WTC11 (cell line): ENCODE measurements around the gene ARHGEF33.

Source experiments
- CBFB ChIP-seq: sonication (generic); formaldehyde crosslinking; IDR thresholded peaks from 2 replicates; pipeline ENCODE4 v1.8.1; 2022; ENCODE audit warnings: mild to moderate bottlenecking, low read depth, missing genetic modification reagents
- CREM ChIP-seq: sonication (generic); formaldehyde crosslinking; IDR thresholded peaks from 2 replicates; pipeline ENCODE4 v1.8.1; 2022; ENCODE audit warnings: mild to moderate bottlenecking, missing genetic modification reagents, moderate library complexity
- CTCF ChIP-seq: fragments of 200-600 bp; IDR thresholded peaks from 2 replicates; pipeline ENCODE4 v1.8.0; 2022; ENCODE audit warnings: antibody characterized with exemption
- IRF2 ChIP-seq: sonication (generic); formaldehyde crosslinking; IDR thresholded peaks from 2 replicates; pipeline ENCODE4 v1.8.0; 2022; ENCODE audit warnings: low read depth, missing genetic modification reagents, borderline replicate concordance
- MAX ChIP-seq: sonication (generic); formaldehyde crosslinking; IDR thresholded peaks from 2 replicates; pipeline ENCODE4 v1.8.0; 2022; ENCODE audit warnings: mild to moderate bottlenecking, missing genetic modification reagents
- TCF7 ChIP-seq: sonication (generic); formaldehyde crosslinking; IDR thresholded peaks from 2 replicates; pipeline ENCODE4 v1.8.0; 2022; ENCODE audit warnings: mild to moderate bottlenecking, low read depth, missing genetic modification reagents, moderate library complexity
- TEAD4 ChIP-seq: sonication (generic); formaldehyde crosslinking; IDR thresholded peaks from 2 replicates; pipeline ENCODE4 v1.8.0; 2022; ENCODE audit warnings: mild to moderate bottlenecking, missing genetic modification reagents
- ZNF232 ChIP-seq: sonication (generic); formaldehyde crosslinking; IDR thresholded peaks from 2 replicates; pipeline ENCODE4 v1.8.0; 2022; ENCODE audit warnings: mild to moderate bottlenecking, missing genetic modification reagents
- TF ChIP-seq, protein P1 (sequence below): fragments of 250-450 bp; sonication (Bioruptor Pico); IDR thresholded peaks from 2 replicates; pipeline ENCODE4 v1.9.0; 2021; ENCODE audit warnings: mild to moderate bottlenecking
- TF ChIP-seq, protein P2 (sequence below): sonication (generic); formaldehyde crosslinking; IDR thresholded peaks from 2 replicates; pipeline ENCODE4 v1.8.1; 2023; ENCODE audit warnings: mild to moderate bottlenecking, missing genetic modification reagents
- TF ChIP-seq, protein P3 (sequence below): sonication (generic); formaldehyde crosslinking; IDR thresholded peaks from 2 replicates; pipeline ENCODE4 v1.8.1; 2023; ENCODE audit warnings: mild to moderate bottlenecking, missing genetic modification reagents
- TF ChIP-seq, protein P4 (sequence below): sonication (generic); formaldehyde crosslinking; conservative IDR thresholded peaks from 2 replicates; pipeline ENCODE4 v1.8.1; 2022; ENCODE audit warnings: mild to moderate bottlenecking, missing genetic modification reagents

DNA sequence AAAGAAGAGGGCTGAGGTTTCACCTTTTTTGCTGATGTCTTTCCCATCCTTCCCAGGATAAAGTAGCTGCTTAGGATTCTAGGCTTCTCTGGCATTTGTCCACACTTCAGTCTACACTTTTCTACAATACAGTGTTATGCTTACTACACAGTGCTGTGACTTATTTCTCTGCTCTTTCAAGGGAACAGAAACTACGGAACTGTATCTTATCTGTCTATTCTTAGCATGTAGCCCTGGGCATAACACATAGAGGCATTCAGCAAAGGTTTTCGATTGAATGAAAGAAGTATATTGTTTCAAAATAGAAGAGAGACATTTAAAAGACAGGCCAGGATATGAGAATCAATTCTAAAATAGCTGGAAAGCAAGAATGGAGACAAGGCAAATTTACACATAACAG lies 110.9 kb downstream of the ARHGEF33 start:
- TF ChIP-seq CTCF (no peak), IRF2 (no peak), MAX (CRISPR knock-in tag) (no peak), TCF7 (no peak), CREM (CRISPR knock-in tag) (no peak), ZNF232 (CRISPR knock-in tag) (no peak), CBFB (no peak), TEAD4 (no peak)
- TF ChIP-seq, protein P1, sequence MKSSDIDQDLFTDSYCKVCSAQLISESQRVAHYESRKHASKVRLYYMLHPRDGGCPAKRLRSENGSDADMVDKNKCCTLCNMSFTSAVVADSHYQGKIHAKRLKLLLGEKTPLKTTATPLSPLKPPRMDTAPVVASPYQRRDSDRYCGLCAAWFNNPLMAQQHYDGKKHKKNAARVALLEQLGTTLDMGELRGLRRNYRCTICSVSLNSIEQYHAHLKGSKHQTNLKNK (CRISPR knock-in tag): no peak
- TF ChIP-seq, protein P2, sequence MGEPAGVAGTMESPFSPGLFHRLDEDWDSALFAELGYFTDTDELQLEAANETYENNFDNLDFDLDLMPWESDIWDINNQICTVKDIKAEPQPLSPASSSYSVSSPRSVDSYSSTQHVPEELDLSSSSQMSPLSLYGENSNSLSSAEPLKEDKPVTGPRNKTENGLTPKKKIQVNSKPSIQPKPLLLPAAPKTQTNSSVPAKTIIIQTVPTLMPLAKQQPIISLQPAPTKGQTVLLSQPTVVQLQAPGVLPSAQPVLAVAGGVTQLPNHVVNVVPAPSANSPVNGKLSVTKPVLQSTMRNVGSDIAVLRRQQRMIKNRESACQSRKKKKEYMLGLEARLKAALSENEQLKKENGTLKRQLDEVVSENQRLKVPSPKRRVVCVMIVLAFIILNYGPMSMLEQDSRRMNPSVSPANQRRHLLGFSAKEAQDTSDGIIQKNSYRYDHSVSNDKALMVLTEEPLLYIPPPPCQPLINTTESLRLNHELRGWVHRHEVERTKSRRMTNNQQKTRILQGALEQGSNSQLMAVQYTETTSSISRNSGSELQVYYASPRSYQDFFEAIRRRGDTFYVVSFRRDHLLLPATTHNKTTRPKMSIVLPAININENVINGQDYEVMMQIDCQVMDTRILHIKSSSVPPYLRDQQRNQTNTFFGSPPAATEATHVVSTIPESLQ: no peak
- TF ChIP-seq, protein P3, sequence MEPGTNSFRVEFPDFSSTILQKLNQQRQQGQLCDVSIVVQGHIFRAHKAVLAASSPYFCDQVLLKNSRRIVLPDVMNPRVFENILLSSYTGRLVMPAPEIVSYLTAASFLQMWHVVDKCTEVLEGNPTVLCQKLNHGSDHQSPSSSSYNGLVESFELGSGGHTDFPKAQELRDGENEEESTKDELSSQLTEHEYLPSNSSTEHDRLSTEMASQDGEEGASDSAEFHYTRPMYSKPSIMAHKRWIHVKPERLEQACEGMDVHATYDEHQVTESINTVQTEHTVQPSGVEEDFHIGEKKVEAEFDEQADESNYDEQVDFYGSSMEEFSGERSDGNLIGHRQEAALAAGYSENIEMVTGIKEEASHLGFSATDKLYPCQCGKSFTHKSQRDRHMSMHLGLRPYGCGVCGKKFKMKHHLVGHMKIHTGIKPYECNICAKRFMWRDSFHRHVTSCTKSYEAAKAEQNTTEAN: no peak
- TF ChIP-seq, protein P4, sequence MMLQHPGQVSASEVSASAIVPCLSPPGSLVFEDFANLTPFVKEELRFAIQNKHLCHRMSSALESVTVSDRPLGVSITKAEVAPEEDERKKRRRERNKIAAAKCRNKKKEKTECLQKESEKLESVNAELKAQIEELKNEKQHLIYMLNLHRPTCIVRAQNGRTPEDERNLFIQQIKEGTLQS: no peak
